Smooth muscle cell (in vitro differentiated cells): ENCODE measurements around the gene SMPD2. TPM values are rescaled to one million over a fixed set of nuclear protein-coding genes. Genes with fewer than 3 reads are reported as not detected.

Source experiments
- DNase-seq: peaks from one replicate; lab custom pipeline; 2025; ENCODE audit not compliant: unreplicated experiment; lab: John Stamatoyannopoulos, UW
- H2AFZ ChIP-seq: fragments of 200-600 bp; sonication (generic); 2 replicates; pipeline ENCODE4 v1.6.0; 2016; ENCODE audit warnings: antibody characterized with exemption, low read depth, mild to moderate bottlenecking
- H3F3A ChIP-seq: fragments of 200-600 bp; sonication (generic); 2 replicates; pipeline ENCODE4 v1.6.0; 2017; ENCODE audit warnings: antibody characterized with exemption, low read depth
- H3K27ac ChIP-seq: fragments of 200-600 bp; sonication (generic); 2 replicates; pipeline ENCODE4 v1.5.1; 2016; ENCODE audit warnings: low read depth, mild to moderate bottlenecking
- H3K27me3 ChIP-seq: fragments of 200-600 bp; sonication (generic); 2 replicates; pipeline ENCODE4 v1.6.1; 2016; ENCODE audit warnings: low read depth, mild to moderate bottlenecking
- H3K36me3 ChIP-seq: fragments of 200-600 bp; sonication (generic); 2 replicates; pipeline ENCODE4 v1.5.1; 2016; ENCODE audit warnings: low read depth
- H3K4me1 ChIP-seq: fragments of 200-600 bp; sonication (generic); 2 replicates; pipeline ENCODE4 v1.5.1; 2016; ENCODE audit warnings: low read depth
- H3K4me2 ChIP-seq: fragments of 200-600 bp; sonication (generic); 2 replicates; pipeline ENCODE4 v1.6.0; 2016; ENCODE audit warnings: mild to moderate bottlenecking
- H3K4me3 ChIP-seq: fragments of 200-600 bp; sonication (generic); 2 replicates; pipeline ENCODE4 v1.5.1; 2016; ENCODE audit warnings: mild to moderate bottlenecking
- H3K79me2 ChIP-seq: fragments of 200-600 bp; sonication (generic); 2 replicates; pipeline ENCODE4 v1.6.0; 2016; ENCODE audit warnings: low read depth, mild to moderate bottlenecking
- H3K9ac ChIP-seq: fragments of 200-600 bp; sonication (generic); 2 replicates; pipeline ENCODE4 v1.6.0; 2016; ENCODE audit warnings: low read depth
- H3K9me3 ChIP-seq: fragments of 200-600 bp; sonication (generic); replicated peaks from 2 replicates; pipeline ENCODE4 v1.5.1; 2016; ENCODE audit warnings: low read depth
- H4K20me1 ChIP-seq: fragments of 200-600 bp; sonication (generic); 2 replicates; pipeline ENCODE4 v1.6.0; 2016; ENCODE audit warnings: low read depth
- WGBS: methylation state at CpG from one replicate; pipeline ENCODE4 v1.1.7; 2016; ENCODE audit warnings: low lambda C conversion rate; 5-methylcytosine and 5-hydroxymethylcytosine counted together
- polyA plus RNA-seq: library from polyadenylated mRNA; unstranded; fragments of >200 nt; fragmentation: Nextera tagmentation; extraction: Ambion mirVana; gene quantifications from 2 replicates; pipeline ENCODE4 v1.2.1, GENCODE V29; 2016
- total RNA-seq: library from RNA; depleted of rRNA; stranded (reverse); fragments of >200 nt; gene quantifications from 2 replicates; pipeline ENCODE4 v1.2.3, GENCODE V29; 2014
- TF ChIP-seq, protein P1 (sequence below): fragments of 200-600 bp; sonication (generic); IDR thresholded peaks from 2 replicates; pipeline ENCODE4 v1.5.1; 2017; ENCODE audit warnings: borderline replicate concordance, mild to moderate bottlenecking, antibody characterized with exemption; ENCODE audit not compliant: insufficient read depth, poor library complexity, severe bottlenecking

Gene SMPD2
- total and polyA plus RNA-seq, 2 experiments from 2014 or later = 1.4 to 6.4 TPM

- H3K4me3 ChIP-seq = no peak overlapping the region
- 96% methylated on average over 9 of the region's 9 CpGs for WGBS
- H3K36me3 ChIP-seq = no peaks in the 10 kb centered on the region
- H3K4me2 ChIP-seq = no peak overlapping the region
- H4K20me1 ChIP-seq = no peaks in the 10 kb centered on the region
- peaks cover 7% of the 10 kb centered on the region for H3K4me1 ChIP-seq
- no peaks in the 10 kb centered on the region for H3F3A ChIP-seq
- TF ChIP-seq, protein P1, sequence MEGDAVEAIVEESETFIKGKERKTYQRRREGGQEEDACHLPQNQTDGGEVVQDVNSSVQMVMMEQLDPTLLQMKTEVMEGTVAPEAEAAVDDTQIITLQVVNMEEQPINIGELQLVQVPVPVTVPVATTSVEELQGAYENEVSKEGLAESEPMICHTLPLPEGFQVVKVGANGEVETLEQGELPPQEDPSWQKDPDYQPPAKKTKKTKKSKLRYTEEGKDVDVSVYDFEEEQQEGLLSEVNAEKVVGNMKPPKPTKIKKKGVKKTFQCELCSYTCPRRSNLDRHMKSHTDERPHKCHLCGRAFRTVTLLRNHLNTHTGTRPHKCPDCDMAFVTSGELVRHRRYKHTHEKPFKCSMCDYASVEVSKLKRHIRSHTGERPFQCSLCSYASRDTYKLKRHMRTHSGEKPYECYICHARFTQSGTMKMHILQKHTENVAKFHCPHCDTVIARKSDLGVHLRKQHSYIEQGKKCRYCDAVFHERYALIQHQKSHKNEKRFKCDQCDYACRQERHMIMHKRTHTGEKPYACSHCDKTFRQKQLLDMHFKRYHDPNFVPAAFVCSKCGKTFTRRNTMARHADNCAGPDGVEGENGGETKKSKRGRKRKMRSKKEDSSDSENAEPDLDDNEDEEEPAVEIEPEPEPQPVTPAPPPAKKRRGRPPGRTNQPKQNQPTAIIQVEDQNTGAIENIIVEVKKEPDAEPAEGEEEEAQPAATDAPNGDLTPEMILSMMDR = no peak
- H3K79me2 ChIP-seq = no peaks in the 10 kb centered on the region
- H3K27me3 ChIP-seq = no peaks in the 10 kb centered on the region
- H3K27ac ChIP-seq = no peak overlapping the region
- H2AFZ ChIP-seq = no peak overlapping the region
- DNase-seq = no peak
- no peaks in the 10 kb centered on the region for H3K9me3 ChIP-seq
- H3K9ac ChIP-seq = no peak overlapping the region
Observed at GRCh38 chr6:109452181-109452580, 11.7 kb downstream of the SMPD2 start.

DNA sequence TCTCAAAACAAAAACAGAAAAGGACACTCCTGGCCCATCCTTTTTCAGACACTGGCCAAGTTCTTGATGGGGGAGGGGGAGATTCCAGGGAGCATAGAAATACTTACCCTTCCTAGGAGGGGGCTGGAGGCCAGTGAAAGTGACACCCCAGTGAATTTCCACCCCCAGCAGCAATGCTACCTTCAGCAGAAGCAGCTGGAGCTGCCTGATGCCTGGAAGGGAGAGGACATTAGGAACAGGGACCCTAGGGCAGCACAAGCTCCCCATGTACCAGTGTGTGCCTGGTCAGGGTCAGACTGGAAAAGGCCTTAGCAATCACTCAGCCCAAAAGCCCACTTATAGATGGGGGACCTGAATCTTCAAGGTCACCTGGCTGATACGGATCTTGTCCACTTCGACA is 12.6 kb downstream of the SMPD2 start:
- Histone ChIP-seq H3K9ac (no peak overlapping the region), H3K27me3 (no peaks in the 10 kb centered on the region), H3K79me2 (no peaks in the 10 kb centered on the region), H3K27ac (no peak overlapping the region), H3K4me1 (peaks cover 7% of the 10 kb centered on the region), H3K4me3 (no peak overlapping the region), H2AFZ (no peak overlapping the region), H4K20me1 (no peaks in the 10 kb centered on the region), H3K4me2 (no peak overlapping the region), H3K9me3 (no peaks in the 10 kb centered on the region), H3K36me3 (no peaks in the 10 kb centered on the region), H3F3A (no peaks in the 10 kb centered on the region)
- no peak for DNase-seq
- WGBS = 92% methylated on average over 2 of the region's 2 CpGs
- TF ChIP-seq, protein P1 = no peak

GRCh38 chr6:109453594-109454495 is 13.3 kb downstream of the SMPD2 start:
- Histone ChIP-seq H2AFZ (no peak overlapping the region), H3K79me2 (no peaks in the 10 kb centered on the region), H3K4me3 (peak overlapping the region; percentile 75), H3K4me1 (peaks cover 7% of the 10 kb centered on the region), H3K9me3 (no peaks in the 10 kb centered on the region), H4K20me1 (no peaks in the 10 kb centered on the region), H3K27me3 (no peaks in the 10 kb centered on the region), H3K27ac (no peak overlapping the region), H3F3A (peaks cover 5% of the 10 kb centered on the region), H3K9ac (no peak overlapping the region), H3K4me2 (peak overlapping the region; percentile 86), H3K36me3 (no peaks in the 10 kb centered on the region)
- TF ChIP-seq, protein P1 = no peak
- 96% methylated on average over 27 of the region's 27 CpGs for WGBS
- no peak for DNase-seq
